Measurements from ENCODE around the gene INAFM1. TPM values are rescaled to one million over a fixed set of nuclear protein-coding genes. Genes with fewer than 3 reads are reported as not detected.
"Not testable (repeated sequence)": the region's sequence is repeated elsewhere in the genome, so short reads cannot be mapped to it uniquely, and the experiment has no call there.

Gene INAFM1
- total RNA-seq, 2 experiments from 2014 or later, result 16.9 to 19.3 TPM

- Mint-ChIP-seq H3K27ac (no peak overlapping the region), H3K4me3 (no peak overlapping the region), H3K36me3 (ENCODE audit: low read depth) (no peaks in the 10 kb centered on the region), H3K27me3 (no peaks in the 10 kb centered on the region), H3K4me1 (ENCODE audit: low read depth) (peaks cover 4% of the 10 kb centered on the region), H3K9me3 (no peaks in the 10 kb centered on the region)
- ChIA-PET POLR2A (interaction anchor here (1.6 kb wide), 1 partner anchor 95 kb away, joined by 4 read pairs; no protein-coding TSS in a partner anchor), CTCF (interaction anchor here (0.7 to 3.4 kb wide), 4 partner anchors 52 to 494 kb away, joined by 3 to 19 read pairs (median 3); no protein-coding TSS in a partner anchor)
- peak; percentile 47 to 90 (median 70) for DNase-seq
- peak; percentile 94 for ATAC-seq (ENCODE audit: poor library complexity)
- Histone ChIP-seq H3K9me3 (ENCODE audit: control insufficient read depth in 1 of 2, insufficient read depth in 1 of 2, low read length in 2 of 2) (no peaks in the 10 kb centered on the region), H3K36me3 (ENCODE audit: insufficient read depth, low read length) (no peaks in the 10 kb centered on the region), H3K27me3 (ENCODE audit: control insufficient read depth in 1 of 2, insufficient read depth in 2 of 2, low read length in 2 of 2) (no peaks in the 10 kb centered on the region), H3K4me1 (ENCODE audit: insufficient read depth, low read length) (peaks cover 8% of the 10 kb centered on the region), H3K4me3 (ENCODE audit: low read length) (no peak overlapping the region), H3K27ac (ENCODE audit: low read depth in 1 of 2, low read length in 2 of 2) (no peak overlapping the region)
- TF ChIP-seq CTCF (IDR thresholded peaks at IDR 0.05), result peak; percentile 80
- intact Hi-C loops (cut with DNase I, micrococcal nuclease), result loop anchor here (1.0 to 5.0 kb wide), 5 partner anchors 95 to 411 kb away; no protein-coding TSS in a partner anchor
Measured at GRCh38 chr19:47296036-47296435, 21.4 kb downstream of the INAFM1 start.

GRCh38 chr19:47300867-47301266, 26.2 kb downstream of the INAFM1 start:
- H3K27ac Mint-ChIP-seq; DNase-seq; intact Hi-C loops (cut with DNase I, micrococcal nuclease); H3K36me3 Mint-ChIP-seq (ENCODE audit: low read depth); POLR2A ChIA-PET; ATAC-seq (ENCODE audit: poor library complexity); H3K36me3 ChIP-seq (ENCODE audit: insufficient read depth, low read length); H3K27me3 Mint-ChIP-seq; H3K27me3 ChIP-seq (ENCODE audit: control insufficient read depth in 1 of 2, insufficient read depth in 2 of 2, low read length in 2 of 2); H3K9me3 ChIP-seq (ENCODE audit: control insufficient read depth in 1 of 2, insufficient read depth in 1 of 2, low read length in 2 of 2); H3K4me1 Mint-ChIP-seq (ENCODE audit: low read depth); H3K4me3 Mint-ChIP-seq; H3K27ac ChIP-seq (ENCODE audit: low read depth in 1 of 2, low read length in 2 of 2); CTCF ChIA-PET; H3K4me3 ChIP-seq (ENCODE audit: low read length); H3K9me3 Mint-ChIP-seq: not testable (repeated sequence)
- peaks cover 14% of the 10 kb centered on the region for H3K4me1 ChIP-seq (ENCODE audit: insufficient read depth, low read length)

GRCh38 chr19:47302249-47302648, 27.6 kb downstream of the INAFM1 start:
- Histone ChIP-seq H3K4me3 (ENCODE audit: low read length) (no peak overlapping the region), H3K4me1 (ENCODE audit: insufficient read depth, low read length) (peaks cover 10% of the 10 kb centered on the region), H3K27me3 (ENCODE audit: control insufficient read depth in 1 of 2, insufficient read depth in 2 of 2, low read length in 2 of 2) (no peaks in the 10 kb centered on the region), H3K36me3 (ENCODE audit: insufficient read depth, low read length) (no peaks in the 10 kb centered on the region), H3K9me3 (ENCODE audit: control insufficient read depth in 1 of 2, insufficient read depth in 1 of 2, low read length in 2 of 2) (no peaks in the 10 kb centered on the region), H3K27ac (ENCODE audit: low read depth in 1 of 2, low read length in 2 of 2) (no peak overlapping the region)
- H3K36me3 Mint-ChIP-seq (ENCODE audit: low read depth), result no peaks in the 10 kb centered on the region
- no peaks in the 10 kb centered on the region for H3K9me3 Mint-ChIP-seq
- DNase-seq (no peak), ATAC-seq (ENCODE audit: poor library complexity) (no peak)
- H3K27ac Mint-ChIP-seq, result no peak overlapping the region
- no peak overlapping the region for H3K4me3 Mint-ChIP-seq
- peaks cover 5% of the 10 kb centered on the region for H3K4me1 Mint-ChIP-seq (ENCODE audit: low read depth)
- intact Hi-C loops (cut with DNase I, micrococcal nuclease), result no loop called here
- POLR2A ChIA-PET, result no interaction called here
- peaks cover 15% of the 10 kb centered on the region for H3K27me3 Mint-ChIP-seq
- no peak for TF ChIP-seq CTCF (IDR thresholded peaks at IDR 0.05)
- CTCF ChIA-PET, result no interaction called here

GRCh38 chr19:47303966-47304365, 29.3 kb downstream of the INAFM1 start:
- Mint-ChIP-seq H3K27ac (no peak overlapping the region), H3K9me3 (no peaks in the 10 kb centered on the region), H3K36me3 (ENCODE audit: low read depth) (no peaks in the 10 kb centered on the region), H3K4me3 (no peak overlapping the region), H3K27me3 (peaks cover 15% of the 10 kb centered on the region), H3K4me1 (ENCODE audit: low read depth) (peaks cover 5% of the 10 kb centered on the region)
- H3K27me3 ChIP-seq (ENCODE audit: control insufficient read depth in 1 of 2, insufficient read depth in 2 of 2, low read length in 2 of 2), result no peaks in the 10 kb centered on the region
- TF ChIP-seq CTCF (IDR thresholded peaks at IDR 0.05), result no peak
- no peak overlapping the region for H3K4me3 ChIP-seq (ENCODE audit: low read length)
- intact Hi-C loops (cut with DNase I, micrococcal nuclease), result no loop called here
- no peaks in the 10 kb centered on the region for H3K9me3 ChIP-seq (ENCODE audit: control insufficient read depth in 1 of 2, insufficient read depth in 1 of 2, low read length in 2 of 2)
- ChIA-PET POLR2A (no interaction called here), CTCF (no interaction called here)
- peaks cover 10% of the 10 kb centered on the region for H3K4me1 ChIP-seq (ENCODE audit: insufficient read depth, low read length)
- H3K36me3 ChIP-seq (ENCODE audit: insufficient read depth, low read length), result no peaks in the 10 kb centered on the region
- no peak for ATAC-seq (ENCODE audit: poor library complexity)
- DNase-seq, result no peak
- no peak overlapping the region for H3K27ac ChIP-seq (ENCODE audit: low read depth in 1 of 2, low read length in 2 of 2)
